SK-N-SH treated with all-trans-retinoic acid at 6 μM for 48 hours (cell line): Measurements from ENCODE around the gene CERS2.
A peak's percentile ranks its signal among the peaks of the same experiment; 100 is the strongest.

Experiments
- ATAC-seq: fragments of 200-7000 bp; cut with Tn5 transposase; 3 replicates; pipeline ENCODE4 v1.9.1; 2020; ENCODE audit warnings: mild to moderate bottlenecking, moderate library complexity
- ARNTL ChIP-seq: fragments of 450-650 bp; formaldehyde crosslinking; IDR thresholded peaks from 2 replicates; pipeline ENCODE4 v1.5.0; 2020; ENCODE audit warnings: low read depth, mild to moderate bottlenecking, moderate library complexity, borderline replicate concordance
- CSDC2 ChIP-seq: fragments of 250-450 bp; sonication (Bioruptor Pico); IDR thresholded peaks from 2 replicates; pipeline ENCODE4 v1.5.0; 2020; ENCODE audit warnings: mild to moderate bottlenecking, moderate library complexity
- ESRRG ChIP-seq: fragments of 250-450 bp; sonication (Bioruptor Pico); IDR thresholded peaks from 2 replicates; pipeline ENCODE4 v1.6.1; 2021; ENCODE audit warnings: mild to moderate bottlenecking
- GLIS3 ChIP-seq: fragments of 250-450 bp; sonication (Bioruptor Pico); IDR thresholded peaks from 2 replicates; pipeline ENCODE4 v1.5.0; 2020; ENCODE audit warnings: mild to moderate bottlenecking, moderate library complexity
- ISL1 ChIP-seq: fragments of 250-450 bp; sonication (Bioruptor Pico); IDR thresholded peaks from 2 replicates; pipeline ENCODE4 v2.1.2; 2022; ENCODE audit warnings: mild to moderate bottlenecking, moderate library complexity
- OSR1 ChIP-seq: fragments of 250-450 bp; sonication (Bioruptor Pico); IDR thresholded peaks from 2 replicates; pipeline ENCODE4 v1.8.0; 2022; ENCODE audit warnings: moderate library complexity, mild to moderate bottlenecking, inconsistent platforms
- PPARA ChIP-seq: fragments of 250-450 bp; sonication (Bioruptor Pico); IDR thresholded peaks from 2 replicates; pipeline ENCODE4 v1.5.0; 2020; ENCODE audit warnings: mild to moderate bottlenecking, borderline replicate concordance
- RARB ChIP-seq: fragments of 250-450 bp; sonication (Bioruptor Pico); IDR thresholded peaks from 2 replicates; pipeline ENCODE4 v1.8.0; 2021; ENCODE audit warnings: mild to moderate bottlenecking, moderate library complexity
- SNAI2 ChIP-seq: fragments of 250-450 bp; sonication (Bioruptor Pico); IDR thresholded peaks from 2 replicates; pipeline ENCODE4 v1.5.0; 2020; ENCODE audit warnings: mild to moderate bottlenecking, moderate library complexity
- TOX ChIP-seq: fragments of 250-450 bp; sonication (Bioruptor Pico); IDR thresholded peaks from 2 replicates; pipeline ENCODE4 v1.8.0; 2021; ENCODE audit warnings: mild to moderate bottlenecking, moderate library complexity, borderline replicate concordance
- ZC3H10 ChIP-seq: fragments of 250-450 bp; sonication (Bioruptor Pico); IDR thresholded peaks from 2 replicates; pipeline ENCODE4 v1.5.1; 2021; ENCODE audit warnings: mild to moderate bottlenecking, moderate library complexity
- ZFP3 ChIP-seq: fragments of 250-450 bp; sonication (Bioruptor Pico); IDR thresholded peaks from 2 replicates; pipeline ENCODE4 v1.5.0; 2020; ENCODE audit warnings: mild to moderate bottlenecking, moderate library complexity
- ZFP30 ChIP-seq: fragments of 450-650 bp; formaldehyde crosslinking; IDR thresholded peaks from 2 replicates; pipeline ENCODE4 v1.5.0; 2022; ENCODE audit warnings: mild to moderate bottlenecking, moderate library complexity
- ZNF565 ChIP-seq: fragments of 450-650 bp; formaldehyde crosslinking; conservative IDR thresholded peaks from 2 replicates; pipeline ENCODE4 v1.5.0; 2020; ENCODE audit warnings: low read depth, mild to moderate bottlenecking, moderate library complexity
- ZNF70 ChIP-seq: fragments of 450-650 bp; formaldehyde crosslinking; IDR thresholded peaks from 2 replicates; pipeline ENCODE4 v1.5.0; 2020; ENCODE audit warnings: mild to moderate bottlenecking, moderate library complexity
- ZNF8 ChIP-seq: fragments of 450-650 bp; formaldehyde crosslinking; IDR thresholded peaks from 2 replicates; pipeline ENCODE4 v1.5.0; 2020; ENCODE audit warnings: mild to moderate bottlenecking, moderate library complexity
- TF ChIP-seq, protein P1 (sequence below): fragments of 250-450 bp; sonication (Bioruptor Pico); IDR thresholded peaks from 2 replicates; pipeline ENCODE4 v1.8.0; 2021; ENCODE audit warnings: low read depth, mild to moderate bottlenecking, moderate library complexity, borderline replicate concordance
- TF ChIP-seq, protein P2 (sequence below): fragments of 250-450 bp; sonication (Bioruptor Pico); IDR thresholded peaks from 2 replicates; pipeline ENCODE4 v1.8.0; 2020; ENCODE audit warnings: mild to moderate bottlenecking, moderate library complexity, borderline replicate concordance
- TF ChIP-seq, protein P3 (sequence below): fragments of 250-450 bp; sonication (Bioruptor Pico); IDR thresholded peaks from 2 replicates; pipeline ENCODE4 v1.5.1; 2020; ENCODE audit warnings: low read depth, mild to moderate bottlenecking, moderate library complexity
- TF ChIP-seq, protein P4 (sequence below): fragments of 250-450 bp; sonication (Bioruptor Pico); IDR thresholded peaks from 2 replicates; pipeline ENCODE4 v1.5.1; 2021; ENCODE audit warnings: mild to moderate bottlenecking, moderate library complexity
- TF ChIP-seq, protein P5 (sequence below): fragments of 250-450 bp; sonication (Bioruptor Pico); IDR thresholded peaks from 2 replicates; pipeline ENCODE4 v1.5.0; 2020; ENCODE audit warnings: mild to moderate bottlenecking, moderate library complexity

CERS2 gene

DNA sequence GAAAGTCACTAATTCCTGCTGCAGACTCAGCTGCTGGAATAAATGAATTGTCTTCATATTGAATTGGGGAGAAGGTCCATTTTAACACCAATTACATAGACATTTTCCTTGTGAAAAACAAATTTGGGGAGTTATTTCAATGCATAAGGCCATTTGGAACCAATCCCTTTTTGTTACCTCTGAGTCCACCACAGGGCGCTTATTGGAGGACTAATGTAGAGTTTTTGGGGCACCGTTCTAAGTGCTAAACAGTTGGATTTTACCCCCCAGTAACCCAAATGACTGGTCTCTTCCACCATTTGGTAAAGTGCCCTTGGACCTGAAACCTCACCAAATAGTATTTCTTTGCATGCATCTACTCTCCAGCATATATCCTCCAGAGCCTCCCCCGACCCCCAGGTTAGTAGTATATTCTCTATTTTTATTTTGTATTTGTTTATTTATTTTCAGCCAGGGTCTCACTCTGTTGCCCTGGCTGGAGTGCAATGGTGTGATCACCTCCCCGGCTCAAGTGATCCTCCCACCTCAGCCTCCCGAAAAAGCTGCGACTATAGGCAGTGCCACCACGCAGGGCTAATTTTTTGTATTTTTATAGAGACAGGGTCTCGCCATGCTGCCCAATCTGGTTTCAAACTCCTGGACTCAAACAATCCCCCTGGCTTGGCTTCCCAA lies 35.2 kb upstream of the CERS2 start:
- ATAC-seq, result no peak

DNA sequence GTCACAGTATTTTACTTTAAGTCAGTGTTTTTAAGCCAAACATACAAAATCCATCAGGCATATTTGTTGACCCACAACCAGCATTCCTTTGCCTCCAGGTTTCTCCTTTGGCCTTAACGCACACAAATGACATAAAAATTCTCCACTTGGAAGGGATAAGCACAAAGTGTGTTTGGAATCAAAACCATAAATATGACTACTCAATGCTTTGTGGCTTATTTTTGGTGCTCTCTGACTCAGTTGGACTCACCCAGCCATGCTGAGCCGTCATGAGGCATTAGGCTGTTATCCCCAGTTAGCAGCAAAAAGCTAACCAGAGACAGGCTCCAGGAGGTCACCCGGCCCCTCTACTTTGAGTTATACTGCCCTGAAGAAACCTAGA lies 34.6 kb upstream of the CERS2 start:
- ATAC-seq, result no peak
- TF ChIP-seq, protein P1, sequence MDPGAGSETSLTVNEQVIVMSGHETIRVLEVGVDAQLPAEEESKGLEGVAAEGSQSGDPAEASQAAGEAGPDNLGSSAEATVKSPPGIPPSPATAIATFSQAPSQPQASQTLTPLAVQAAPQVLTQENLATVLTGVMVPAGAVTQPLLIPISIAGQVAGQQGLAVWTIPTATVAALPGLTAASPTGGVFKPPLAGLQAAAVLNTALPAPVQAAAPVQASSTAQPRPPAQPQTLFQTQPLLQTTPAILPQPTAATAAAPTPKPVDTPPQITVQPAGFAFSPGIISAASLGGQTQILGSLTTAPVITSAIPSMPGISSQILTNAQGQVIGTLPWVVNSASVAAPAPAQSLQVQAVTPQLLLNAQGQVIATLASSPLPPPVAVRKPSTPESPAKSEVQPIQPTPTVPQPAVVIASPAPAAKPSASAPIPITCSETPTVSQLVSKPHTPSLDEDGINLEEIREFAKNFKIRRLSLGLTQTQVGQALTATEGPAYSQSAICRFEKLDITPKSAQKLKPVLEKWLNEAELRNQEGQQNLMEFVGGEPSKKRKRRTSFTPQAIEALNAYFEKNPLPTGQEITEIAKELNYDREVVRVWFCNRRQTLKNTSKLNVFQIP (CRISPR knock-in tag), result no peak

More for the DNA sequence above, 35.2 kb upstream of the CERS2 start:
- no peak for TF ChIP-seq SNAI2 (CRISPR knock-in tag)
- TF ChIP-seq, protein P2, sequence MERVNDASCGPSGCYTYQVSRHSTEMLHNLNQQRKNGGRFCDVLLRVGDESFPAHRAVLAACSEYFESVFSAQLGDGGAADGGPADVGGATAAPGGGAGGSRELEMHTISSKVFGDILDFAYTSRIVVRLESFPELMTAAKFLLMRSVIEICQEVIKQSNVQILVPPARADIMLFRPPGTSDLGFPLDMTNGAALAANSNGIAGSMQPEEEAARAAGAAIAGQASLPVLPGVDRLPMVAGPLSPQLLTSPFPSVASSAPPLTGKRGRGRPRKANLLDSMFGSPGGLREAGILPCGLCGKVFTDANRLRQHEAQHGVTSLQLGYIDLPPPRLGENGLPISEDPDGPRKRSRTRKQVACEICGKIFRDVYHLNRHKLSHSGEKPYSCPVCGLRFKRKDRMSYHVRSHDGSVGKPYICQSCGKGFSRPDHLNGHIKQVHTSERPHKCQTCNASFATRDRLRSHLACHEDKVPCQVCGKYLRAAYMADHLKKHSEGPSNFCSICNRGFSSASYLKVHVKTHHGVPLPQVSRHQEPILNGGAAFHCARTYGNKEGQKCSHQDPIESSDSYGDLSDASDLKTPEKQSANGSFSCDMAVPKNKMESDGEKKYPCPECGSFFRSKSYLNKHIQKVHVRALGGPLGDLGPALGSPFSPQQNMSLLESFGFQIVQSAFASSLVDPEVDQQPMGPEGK (CRISPR knock-in tag), result no peak
- TF ChIP-seq TOX (CRISPR knock-in tag), result no peak
- TF ChIP-seq CSDC2 (CRISPR knock-in tag), result no peak
- TF ChIP-seq, protein P3, sequence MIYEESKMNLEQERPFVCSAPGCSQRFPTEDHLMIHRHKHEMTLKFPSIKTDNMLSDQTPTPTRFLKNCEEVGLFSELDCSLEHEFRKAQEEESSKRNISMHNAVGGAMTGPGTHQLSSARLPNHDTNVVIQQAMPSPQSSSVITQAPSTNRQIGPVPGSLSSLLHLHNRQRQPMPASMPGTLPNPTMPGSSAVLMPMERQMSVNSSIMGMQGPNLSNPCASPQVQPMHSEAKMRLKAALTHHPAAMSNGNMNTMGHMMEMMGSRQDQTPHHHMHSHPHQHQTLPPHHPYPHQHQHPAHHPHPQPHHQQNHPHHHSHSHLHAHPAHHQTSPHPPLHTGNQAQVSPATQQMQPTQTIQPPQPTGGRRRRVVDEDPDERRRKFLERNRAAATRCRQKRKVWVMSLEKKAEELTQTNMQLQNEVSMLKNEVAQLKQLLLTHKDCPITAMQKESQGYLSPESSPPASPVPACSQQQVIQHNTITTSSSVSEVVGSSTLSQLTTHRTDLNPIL (CRISPR knock-in tag), result no peak
- TF ChIP-seq, protein P4, sequence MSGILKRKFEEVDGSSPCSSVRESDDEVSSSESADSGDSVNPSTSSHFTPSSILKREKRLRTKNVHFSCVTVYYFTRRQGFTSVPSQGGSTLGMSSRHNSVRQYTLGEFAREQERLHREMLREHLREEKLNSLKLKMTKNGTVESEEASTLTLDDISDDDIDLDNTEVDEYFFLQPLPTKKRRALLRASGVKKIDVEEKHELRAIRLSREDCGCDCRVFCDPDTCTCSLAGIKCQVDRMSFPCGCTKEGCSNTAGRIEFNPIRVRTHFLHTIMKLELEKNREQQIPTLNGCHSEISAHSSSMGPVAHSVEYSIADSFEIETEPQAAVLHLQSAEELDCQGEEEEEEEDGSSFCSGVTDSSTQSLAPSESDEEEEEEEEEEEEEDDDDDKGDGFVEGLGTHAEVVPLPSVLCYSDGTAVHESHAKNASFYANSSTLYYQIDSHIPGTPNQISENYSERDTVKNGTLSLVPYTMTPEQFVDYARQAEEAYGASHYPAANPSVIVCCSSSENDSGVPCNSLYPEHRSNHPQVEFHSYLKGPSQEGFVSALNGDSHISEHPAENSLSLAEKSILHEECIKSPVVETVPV (CRISPR knock-in tag), result no peak
- TF ChIP-seq, protein P1 (CRISPR knock-in tag), result no peak
- TF ChIP-seq, all 23 proteins: peak for 0

DNA sequence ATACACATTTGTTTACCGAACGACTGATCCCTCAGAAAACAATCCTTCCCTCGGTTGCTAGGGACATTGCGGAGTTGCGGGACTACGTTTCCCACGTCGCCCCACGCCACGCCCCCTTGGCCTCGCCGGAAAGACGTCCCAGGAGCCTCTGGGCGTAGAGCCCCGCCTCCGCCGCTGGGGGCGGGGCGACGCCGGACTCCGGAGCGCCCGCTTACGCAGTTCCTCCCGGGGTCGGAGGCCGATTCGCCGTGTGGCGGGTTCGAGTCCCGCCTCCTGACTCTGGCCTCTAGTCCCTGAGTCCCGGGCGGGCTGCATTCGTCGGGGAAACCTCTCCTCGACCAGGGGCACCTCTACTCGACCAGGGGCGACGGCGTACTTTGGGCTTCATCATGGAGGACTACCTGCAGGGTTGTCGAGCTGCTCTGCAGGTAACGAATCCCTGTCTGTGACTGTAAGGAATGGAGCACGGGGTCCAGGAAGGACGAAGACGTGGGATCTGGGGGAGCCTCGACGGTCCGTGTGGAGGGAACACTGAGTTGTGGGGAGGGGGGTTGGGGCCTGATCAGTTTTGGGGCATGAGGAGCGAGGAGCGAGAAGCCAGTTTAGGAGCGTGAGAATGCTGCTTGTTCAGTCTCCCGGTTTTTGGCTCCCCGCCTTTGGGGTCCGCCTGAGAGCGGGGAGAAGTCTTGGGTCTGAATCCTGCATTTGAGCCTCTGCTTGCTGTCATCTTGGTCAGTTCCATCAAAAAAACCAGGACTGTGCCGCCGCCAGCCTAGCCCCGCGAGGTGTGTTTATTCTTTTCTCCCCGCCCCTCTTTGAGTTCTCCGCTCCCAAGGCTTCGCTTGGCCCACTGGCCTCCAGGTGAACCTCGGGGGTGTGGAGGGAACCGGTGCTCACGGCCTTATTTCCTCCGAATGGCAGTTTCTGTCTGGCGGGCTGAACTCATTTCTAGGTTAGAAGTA lies 33.9 kb upstream of the CERS2 start, which contains the start of gene PRUNE1:
TSS of gene PRUNE1 (plus strand) at position 206 of the 962 bp plus-strand sequence. CDS start at position 390, 184 bp downstream.
- ATAC-seq, result peak; percentile 80
- TF ChIP-seq OSR1 (CRISPR knock-in tag) (peak; percentile 45; the same call in 1 of the 2 replicates), ARNTL (CRISPR knock-in tag) (no peak)
- TF ChIP-seq, all 23 proteins: peak for 1

DNA sequence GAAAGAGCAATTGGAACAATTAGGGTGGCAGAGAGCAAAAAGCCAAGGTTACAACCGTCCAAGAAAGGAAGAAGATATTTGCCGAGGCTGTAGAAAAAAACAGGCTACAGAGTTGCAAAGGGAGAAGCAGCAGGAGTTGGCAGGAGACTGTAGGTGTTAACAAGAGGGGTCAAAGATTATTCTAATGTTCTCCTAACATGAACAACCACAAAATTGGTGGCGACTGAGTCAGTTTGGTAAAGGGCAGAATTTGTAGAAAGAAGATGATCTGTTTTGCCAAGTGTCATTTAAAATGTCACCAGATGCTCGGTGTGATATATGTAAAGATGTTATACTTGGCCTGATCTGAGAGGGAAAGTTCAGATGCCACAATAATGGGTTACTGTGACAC lies 33.2 kb upstream of the CERS2 start:
- TF ChIP-seq ISL1 (no peak), ZFP3 (CRISPR knock-in tag) (no peak), ZFP30 (CRISPR knock-in tag) (no peak), ESRRG (CRISPR knock-in tag) (no peak)
- ATAC-seq, result no peak

DNA sequence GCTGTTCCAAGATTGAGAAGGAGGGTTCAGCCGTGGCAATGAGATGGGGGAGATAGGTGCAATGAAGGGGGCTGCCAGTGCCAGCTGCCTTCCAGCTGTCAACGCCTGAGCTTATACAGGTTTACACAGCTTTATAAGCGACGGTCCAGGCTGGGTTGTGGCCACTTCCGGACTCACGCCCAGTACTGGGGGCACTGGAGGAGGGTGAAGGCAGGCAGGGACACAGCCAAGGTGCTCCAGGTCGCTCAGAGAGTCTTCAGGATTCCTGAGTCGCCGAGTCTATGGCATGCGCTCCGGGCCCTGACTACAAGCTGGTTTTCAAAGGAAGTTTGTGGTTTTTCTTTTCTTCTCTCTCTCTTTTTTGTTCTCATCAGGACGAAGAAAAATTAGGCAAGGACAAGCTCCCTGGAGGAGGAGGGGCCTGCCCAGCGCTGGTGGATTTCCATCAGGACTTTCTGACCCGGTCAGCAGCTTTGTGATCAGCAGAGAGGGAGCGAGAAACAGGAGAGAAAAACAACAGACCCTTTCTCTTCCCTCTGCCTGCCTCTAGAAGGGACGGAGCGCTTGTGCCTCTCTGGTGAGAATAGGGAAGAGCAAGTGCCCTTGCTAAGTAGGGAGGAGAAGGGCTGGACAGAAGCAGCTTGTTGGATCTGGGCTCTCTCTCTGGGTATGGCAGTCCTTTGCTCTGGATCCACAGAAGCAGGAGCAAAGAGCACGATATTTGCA lies 31.9 kb upstream of the CERS2 start, which contains the start of gene MINDY1:
TSS of gene MINDY1 (minus strand) at position 576 of the 726 bp plus-strand sequence. CDS start 4,285 bp downstream, outside the sequence.
- ATAC-seq, result peak; percentile 92
- TF ChIP-seq RARB (CRISPR knock-in tag), result no peak
- no peak for TF ChIP-seq ZNF565 (CRISPR knock-in tag)
- no peak for TF ChIP-seq ARNTL (CRISPR knock-in tag)
- TF ChIP-seq GLIS3 (CRISPR knock-in tag), result no peak
- no peak for TF ChIP-seq ZNF8 (CRISPR knock-in tag)
- TF ChIP-seq TOX (CRISPR knock-in tag), result no peak
- TF ChIP-seq, protein P5, sequence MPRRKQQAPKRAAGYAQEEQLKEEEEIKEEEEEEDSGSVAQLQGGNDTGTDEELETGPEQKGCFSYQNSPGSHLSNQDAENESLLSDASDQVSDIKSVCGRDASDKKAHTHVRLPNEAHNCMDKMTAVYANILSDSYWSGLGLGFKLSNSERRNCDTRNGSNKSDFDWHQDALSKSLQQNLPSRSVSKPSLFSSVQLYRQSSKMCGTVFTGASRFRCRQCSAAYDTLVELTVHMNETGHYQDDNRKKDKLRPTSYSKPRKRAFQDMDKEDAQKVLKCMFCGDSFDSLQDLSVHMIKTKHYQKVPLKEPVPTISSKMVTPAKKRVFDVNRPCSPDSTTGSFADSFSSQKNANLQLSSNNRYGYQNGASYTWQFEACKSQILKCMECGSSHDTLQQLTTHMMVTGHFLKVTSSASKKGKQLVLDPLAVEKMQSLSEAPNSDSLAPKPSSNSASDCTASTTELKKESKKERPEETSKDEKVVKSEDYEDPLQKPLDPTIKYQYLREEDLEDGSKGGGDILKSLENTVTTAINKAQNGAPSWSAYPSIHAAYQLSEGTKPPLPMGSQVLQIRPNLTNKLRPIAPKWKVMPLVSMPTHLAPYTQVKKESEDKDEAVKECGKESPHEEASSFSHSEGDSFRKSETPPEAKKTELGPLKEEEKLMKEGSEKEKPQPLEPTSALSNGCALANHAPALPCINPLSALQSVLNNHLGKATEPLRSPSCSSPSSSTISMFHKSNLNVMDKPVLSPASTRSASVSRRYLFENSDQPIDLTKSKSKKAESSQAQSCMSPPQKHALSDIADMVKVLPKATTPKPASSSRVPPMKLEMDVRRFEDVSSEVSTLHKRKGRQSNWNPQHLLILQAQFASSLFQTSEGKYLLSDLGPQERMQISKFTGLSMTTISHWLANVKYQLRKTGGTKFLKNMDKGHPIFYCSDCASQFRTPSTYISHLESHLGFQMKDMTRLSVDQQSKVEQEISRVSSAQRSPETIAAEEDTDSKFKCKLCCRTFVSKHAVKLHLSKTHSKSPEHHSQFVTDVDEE, result no peak
- no peak for TF ChIP-seq SNAI2 (CRISPR knock-in tag)
- no peak for TF ChIP-seq ESRRG (CRISPR knock-in tag)
- no peak for TF ChIP-seq ZNF70 (CRISPR knock-in tag)
- TF ChIP-seq OSR1 (CRISPR knock-in tag), result no peak
- TF ChIP-seq ZFP30 (CRISPR knock-in tag), result no peak
- no peak for TF ChIP-seq ZC3H10 (CRISPR knock-in tag)
- TF ChIP-seq PPARA (CRISPR knock-in tag), result no peak
